ENCODE results near the gene PIK3R5.

Gene PIK3R5

DNA sequence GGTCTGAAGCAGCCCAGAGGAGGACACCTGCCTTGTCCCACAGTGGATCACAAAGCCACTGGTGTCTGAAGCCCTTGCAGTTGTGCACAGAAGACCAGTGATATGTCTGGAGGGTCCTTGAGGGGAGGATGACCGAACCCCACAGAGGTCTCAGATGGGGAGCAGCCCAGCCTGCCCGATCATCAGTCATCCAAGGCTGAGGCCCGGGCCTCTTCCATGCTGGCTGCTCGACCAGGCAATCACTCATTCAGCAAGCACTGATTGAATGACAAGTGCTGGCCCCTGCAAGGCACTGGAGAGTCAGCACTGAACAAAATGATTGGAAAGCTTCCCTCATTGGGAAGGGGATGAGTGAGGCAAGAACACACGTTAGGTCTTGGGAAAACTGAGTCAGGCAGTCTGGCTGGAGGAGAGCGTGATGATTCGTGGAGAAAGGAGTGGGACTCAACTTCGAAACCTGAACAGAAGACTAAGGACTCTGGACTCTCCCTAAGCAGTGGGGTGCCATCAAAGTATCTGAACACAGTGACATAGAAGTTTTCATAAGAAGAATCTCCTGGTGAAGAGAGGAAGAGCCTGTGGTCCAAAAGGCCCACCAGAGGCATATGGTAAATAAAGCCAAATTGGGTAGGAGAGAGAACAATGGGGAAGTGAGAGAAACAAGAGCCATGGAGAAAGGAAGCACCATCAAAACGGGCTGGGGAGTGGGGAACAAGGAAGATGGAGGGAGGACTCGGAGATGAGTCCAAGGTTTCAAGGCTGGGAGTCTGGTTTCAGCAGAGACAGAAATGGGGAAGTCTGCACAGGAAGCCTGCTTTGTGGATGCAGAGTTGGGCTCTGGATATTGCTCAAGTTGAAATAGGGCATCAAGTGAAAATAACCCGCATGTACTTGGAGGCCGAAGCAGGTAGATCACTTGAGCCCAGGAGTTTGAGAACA is 10.2 kb downstream of the PIK3R5 start:
- no peak overlapping the region for H3K4me3 ChIP-seq (ENCODE audit: low read depth, low read length)

GRCh38 chr17:8954339-8954738 is 11.2 kb downstream of the PIK3R5 start:
- H3K4me3 ChIP-seq (ENCODE audit: low read depth, low read length) = no peak overlapping the region

DNA sequence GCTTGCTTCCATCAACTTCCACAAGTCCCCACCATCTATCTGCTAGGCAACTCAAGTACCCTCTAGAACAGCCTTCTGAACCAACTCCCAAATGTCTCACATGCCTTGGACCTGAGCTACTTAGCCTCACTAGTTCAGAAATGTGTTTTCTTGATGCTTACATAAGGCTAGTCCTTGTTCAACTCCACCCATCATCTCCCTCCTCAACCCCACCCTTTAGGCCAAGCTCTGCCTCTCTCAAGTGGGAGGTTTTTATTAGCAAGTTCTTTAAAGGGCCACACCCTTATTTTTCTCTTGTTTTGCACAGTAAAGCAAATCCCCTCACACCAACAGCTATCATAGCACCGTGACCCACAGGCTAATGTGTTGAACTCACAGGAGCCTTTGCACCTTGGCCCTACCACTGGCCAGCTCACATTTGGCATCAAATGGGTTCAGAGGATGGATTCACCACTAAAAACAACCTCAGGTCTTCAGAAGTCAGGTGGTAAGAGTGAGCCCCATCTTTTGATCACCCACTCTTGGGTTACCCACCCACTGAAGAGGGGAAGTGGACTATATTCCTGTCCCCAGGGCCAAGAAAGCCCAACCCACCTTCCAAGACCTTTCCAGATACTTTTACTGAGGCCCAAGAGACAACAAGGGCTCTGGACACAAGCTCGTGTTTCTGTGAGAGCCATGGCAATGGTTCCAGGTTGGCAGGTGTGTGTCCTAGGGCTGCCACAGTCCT is 12.2 kb downstream of the PIK3R5 start:
- no peak overlapping the region for H3K4me3 ChIP-seq (ENCODE audit: low read depth, low read length)

DNA sequence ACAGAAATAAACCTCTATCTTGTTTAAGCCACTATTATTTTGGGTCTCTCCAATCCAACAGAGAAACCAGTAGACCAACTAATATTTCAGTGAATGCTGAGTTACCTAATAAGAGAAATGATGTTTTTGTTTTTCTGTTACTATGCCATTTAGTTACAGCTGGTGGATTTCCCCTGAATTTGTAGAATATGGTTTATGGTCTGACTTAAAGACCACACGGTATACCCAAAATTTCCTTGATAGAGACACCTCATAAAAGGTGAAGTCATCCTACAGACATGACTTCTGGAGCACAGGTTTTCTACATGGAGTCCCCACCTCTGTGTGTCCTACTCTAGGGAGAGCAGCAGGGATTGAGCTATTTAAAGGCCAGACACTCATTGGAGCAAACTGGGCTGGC is 13.3 kb downstream of the PIK3R5 start:
- H3K4me3 ChIP-seq (ENCODE audit: low read depth, low read length) = no peak overlapping the region

- H3K4me3 ChIP-seq (ENCODE audit: low read depth, low read length) = no peak overlapping the region
These were observed 14.3 kb downstream of the PIK3R5 start for GRCh38 chr17:8951206-8951605.

DNA sequence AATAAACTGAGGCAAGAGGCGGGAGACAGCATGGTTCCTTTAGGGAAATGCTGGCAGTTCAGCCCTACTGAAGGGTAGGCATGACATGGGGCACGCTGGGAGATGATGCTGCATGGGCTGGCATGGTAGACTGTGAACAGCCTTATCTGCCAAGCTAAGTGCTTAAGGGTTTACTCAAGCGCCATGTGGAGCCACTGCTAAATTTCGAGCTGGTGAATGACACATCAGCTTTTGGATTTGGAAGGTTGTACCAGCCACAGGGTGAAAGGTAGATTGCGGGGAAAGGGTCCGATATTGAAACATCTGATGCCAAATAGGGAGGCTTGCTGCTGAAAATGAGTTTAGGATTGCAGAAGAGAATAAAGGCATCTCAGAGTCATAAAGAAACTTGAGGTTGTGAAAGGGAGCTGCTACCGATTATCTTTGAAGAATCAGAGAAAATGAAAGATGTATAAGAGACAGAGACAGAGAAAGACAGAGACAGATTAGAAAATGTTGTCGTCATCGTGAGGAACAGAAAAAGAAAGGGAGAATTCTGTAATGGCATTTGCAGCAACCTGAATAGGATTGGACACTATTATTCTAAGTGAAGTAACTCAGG is 16.3 kb downstream of the PIK3R5 start:
- no peak overlapping the region for H3K4me3 ChIP-seq (ENCODE audit: low read depth, low read length)

GRCh38 chr17:8948462-8948861 is 17.0 kb downstream of the PIK3R5 start:
- H3K4me3 ChIP-seq (ENCODE audit: low read depth, low read length) = no peak overlapping the region

DNA sequence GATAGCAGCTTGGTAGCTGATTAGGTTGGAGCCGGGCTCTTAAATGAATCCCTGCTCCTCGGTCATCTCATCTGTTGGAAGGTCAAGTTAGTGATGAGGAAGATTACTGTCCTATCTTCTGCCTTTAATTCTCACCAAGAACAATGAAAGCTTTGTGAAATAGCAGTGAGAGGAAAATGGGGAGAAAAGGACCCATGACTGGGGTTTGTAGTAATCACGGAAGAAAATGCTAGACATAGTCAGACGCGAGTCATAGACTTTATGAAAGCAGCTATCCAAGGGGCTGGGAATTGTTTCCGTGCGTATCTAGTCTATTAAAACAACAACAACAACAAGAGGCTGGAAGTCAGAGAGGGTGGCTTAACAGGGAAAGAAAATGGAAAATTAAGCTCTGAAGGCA is 18.3 kb downstream of the PIK3R5 start:
- no peak overlapping the region for H3K4me3 ChIP-seq (ENCODE audit: low read depth, low read length)

- no peak overlapping the region for H3K4me3 ChIP-seq (ENCODE audit: low read depth, low read length)
These were observed 19.0 kb downstream of the PIK3R5 start for GRCh38 chr17:8946476-8946875.

- no peak overlapping the region for H3K4me3 ChIP-seq (ENCODE audit: low read depth, low read length)
These were observed 19.4 kb downstream of the PIK3R5 start for GRCh38 chr17:8946071-8946470.

DNA sequence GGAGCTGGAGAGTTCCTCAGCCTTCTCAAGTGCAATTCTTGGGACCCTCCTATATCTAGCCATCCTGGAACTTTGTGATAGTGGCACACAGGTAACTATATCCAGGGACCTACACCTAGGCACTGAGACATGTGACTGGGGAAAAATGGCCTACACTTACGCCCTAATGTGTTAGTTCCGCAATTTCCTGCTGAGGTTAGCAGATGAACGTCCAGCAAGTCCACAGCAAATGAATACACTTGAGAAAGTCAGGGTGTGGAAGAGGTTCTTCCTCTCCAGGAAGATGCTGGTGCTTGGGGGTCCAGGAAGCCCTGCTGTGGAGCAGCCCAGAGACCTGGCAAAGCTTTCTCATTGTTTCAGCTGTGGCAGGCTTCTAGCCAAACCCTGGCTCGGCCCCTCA is 20.8 kb downstream of the PIK3R5 start:
- H3K4me3 ChIP-seq (ENCODE audit: low read depth, low read length) = no peak overlapping the region

GRCh38 chr17:8944083-8944482 is 21.4 kb downstream of the PIK3R5 start:
- H3K4me3 ChIP-seq (ENCODE audit: low read depth, low read length) = no peak overlapping the region

- H3K4me3 ChIP-seq (ENCODE audit: low read depth, low read length) = no peak overlapping the region
These were observed 23.4 kb downstream of the PIK3R5 start for GRCh38 chr17:8941980-8942622.

GRCh38 chr17:8941520-8941919 is 24.0 kb downstream of the PIK3R5 start:
- H3K4me3 ChIP-seq (ENCODE audit: low read depth, low read length) = no peak overlapping the region

DNA sequence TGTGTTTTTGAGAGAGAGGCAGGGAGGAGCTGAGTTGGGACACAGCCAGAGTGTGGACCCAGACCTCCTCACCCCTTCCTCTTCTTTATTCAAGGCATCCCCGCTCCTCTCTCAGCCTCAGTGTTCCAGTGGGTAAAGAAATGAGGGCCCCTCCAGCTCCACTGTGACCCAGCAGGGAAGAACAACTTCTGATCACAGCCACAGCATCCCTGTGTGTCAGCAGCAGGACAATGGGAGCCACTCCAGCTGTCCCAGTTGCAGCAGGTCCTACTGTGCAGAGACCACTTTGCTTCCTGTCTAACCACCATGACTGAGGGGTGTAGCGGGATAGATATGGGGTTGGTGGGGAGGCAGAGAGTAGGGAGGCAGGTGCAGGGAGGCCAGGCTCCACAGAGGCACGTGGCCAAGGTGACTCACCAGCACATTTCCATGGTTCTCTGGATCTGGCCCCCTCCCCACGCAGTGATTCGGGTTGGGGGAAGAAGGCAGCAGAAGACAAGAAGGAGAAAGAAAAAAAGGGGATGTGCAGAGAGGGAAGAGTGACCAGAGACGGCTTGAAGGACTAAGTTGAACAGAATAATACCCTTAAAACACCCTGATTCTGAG is 24.5 kb downstream of the PIK3R5 start:
- H3K4me3 ChIP-seq (ENCODE audit: low read depth, low read length) = no peak overlapping the region

DNA sequence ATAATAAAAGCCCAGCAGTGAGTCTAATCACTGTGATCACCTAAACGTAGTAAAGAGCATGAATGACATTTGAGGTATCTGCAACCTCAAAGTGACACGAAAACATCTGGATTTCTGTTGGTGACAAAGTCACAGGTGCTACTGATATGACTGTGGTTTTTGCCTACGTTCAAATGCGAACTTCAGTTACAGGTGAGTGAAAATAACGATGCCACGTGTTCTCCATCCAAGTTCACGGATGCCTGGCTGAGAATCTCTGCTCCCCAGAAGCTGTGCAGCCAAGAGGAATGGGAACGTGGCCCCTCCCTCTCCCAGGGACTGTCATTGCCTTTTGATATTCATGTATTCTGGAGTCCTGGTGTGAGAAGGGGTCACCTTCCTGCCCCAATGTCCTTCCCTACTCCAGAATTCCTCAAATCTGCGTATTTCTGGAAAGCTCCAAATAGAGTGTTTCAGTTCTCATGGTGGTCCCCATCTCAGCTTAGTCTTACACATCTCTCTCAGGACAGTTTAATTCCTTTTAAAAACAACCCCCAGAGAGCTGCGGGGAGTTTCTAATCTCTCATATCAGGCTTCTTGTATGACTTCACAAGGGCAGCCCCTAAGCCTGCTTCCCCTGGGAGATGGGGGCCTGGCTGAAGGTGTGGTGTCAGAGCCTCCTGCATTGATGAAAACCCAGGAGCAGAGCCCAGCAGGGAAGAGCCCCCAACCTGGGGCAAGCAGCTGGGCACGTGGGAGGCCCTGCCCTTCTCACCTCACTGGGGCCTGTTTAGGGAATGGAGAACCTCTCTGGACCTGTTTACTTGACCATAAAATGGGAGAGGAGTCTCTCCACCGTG is 25.8 kb downstream of the PIK3R5 start:
- H3K4me3 ChIP-seq (ENCODE audit: low read depth, low read length) = no peak overlapping the region

DNA sequence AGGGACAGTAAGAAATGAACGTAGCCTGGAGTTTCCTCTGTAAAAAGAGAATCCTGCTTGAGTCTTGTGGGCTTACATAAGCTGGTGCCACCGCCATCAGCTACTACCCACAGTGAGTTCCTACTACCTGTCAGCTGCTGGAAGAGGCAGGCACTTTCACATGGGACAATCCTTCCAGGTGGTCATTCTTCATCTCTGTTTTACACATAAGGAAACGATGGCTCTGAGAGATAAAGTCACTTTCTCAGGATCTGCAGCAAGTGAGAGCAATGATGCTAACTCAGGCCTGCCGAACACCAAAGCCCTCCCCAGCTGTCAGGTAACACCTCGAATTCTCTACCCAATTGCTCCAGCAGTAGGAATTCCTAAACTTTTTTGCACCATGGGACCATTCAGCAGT is 26.6 kb downstream of the PIK3R5 start:
- H3K4me3 ChIP-seq (ENCODE audit: low read depth, low read length) = no peak overlapping the region

DNA sequence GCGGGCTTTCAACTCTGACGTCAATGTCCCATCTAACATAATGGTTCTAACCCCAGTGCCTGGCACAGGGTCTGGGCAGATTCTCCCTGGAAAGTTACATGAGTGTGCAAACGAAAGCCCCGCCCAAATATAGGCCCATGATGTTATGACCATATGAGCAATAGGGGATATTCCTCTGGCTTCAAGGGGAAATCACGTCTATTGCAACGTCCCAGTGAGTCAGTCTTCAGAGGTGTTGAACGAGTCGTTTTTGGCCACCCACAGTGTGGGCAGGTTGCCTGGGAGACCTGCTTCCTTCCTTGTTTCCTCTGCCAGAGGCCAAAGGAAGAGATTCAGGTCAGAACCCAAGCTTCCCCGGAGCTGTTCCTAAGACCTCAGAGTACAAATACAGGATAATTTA is 30.3 kb downstream of the PIK3R5 start:
- H3K4me3 ChIP-seq (ENCODE audit: low read depth, low read length) = no peak overlapping the region

GRCh38 chr17:8934346-8934745 is 31.2 kb downstream of the PIK3R5 start:
- H3K4me3 ChIP-seq (ENCODE audit: low read depth, low read length) = no peak overlapping the region

- H3K4me3 ChIP-seq (ENCODE audit: low read depth, low read length) = no peak overlapping the region
These were observed 34.9 kb downstream of the PIK3R5 start for GRCh38 chr17:8930649-8931048.
